Measurements from ENCODE around the gene CCDC51. TPM values are rescaled to one million over a fixed set of nuclear protein-coding genes. Genes with fewer than 3 reads are reported as not detected.

Gene CCDC51
- total and polyA plus RNA-seq, 2 of the 13 experiments (the other 11 are each of a cell fraction or from before 2014, with no cell fraction given), result 18.1 to 29.4 TPM

GRCh38 chr3:48446425-48447193, 6.7 kb upstream of the CCDC51 start, which contains the start of gene ATRIP (continued):
- TF ChIP-seq ZNF18 (CRISPR knock-in tag; IDR thresholded peaks at IDR 0.05; ENCODE audit: insufficient replicate concordance) (no peak), MATR3 (CRISPR knock-in tag; IDR thresholded peaks at IDR 0.05) (no peak), ZNF720 (CRISPR knock-in tag; IDR thresholded peaks at IDR 0.05) (no peak), ESRRA (CRISPR knock-in tag; IDR thresholded peaks at IDR 0.05; ENCODE audit: low read depth) (peak; percentile 69; the same call in 1 of the 2 replicates), ZNF496 (CRISPR knock-in tag; IDR thresholded peaks at IDR 0.05; ENCODE audit: insufficient replicate concordance) (no peak), HES4 (CRISPR knock-in tag; IDR thresholded peaks at IDR 0.05; ENCODE audit: borderline replicate concordance) (peak; percentile 73; the same call in 1 of the 2 replicates), ARID2 (CRISPR knock-in tag; IDR thresholded peaks at IDR 0.05; ENCODE audit: borderline replicate concordance) (no peak), TERF1 (CRISPR knock-in tag; IDR thresholded peaks at IDR 0.05) (no peak), ZNF83 (CRISPR knock-in tag; IDR thresholded peaks at IDR 0.05; ENCODE audit: borderline replicate concordance) (no peak; the same call in 1 of the 2 replicates), ZNF788 (CRISPR knock-in tag; IDR thresholded peaks at IDR 0.05; ENCODE audit: borderline replicate concordance) (peak; percentile 69), ZBTB46 (CRISPR knock-in tag; IDR thresholded peaks at IDR 0.05; ENCODE audit: borderline replicate concordance) (no peak), ZNF468 (CRISPR knock-in tag; IDR thresholded peaks at IDR 0.05) (no peak), PLSCR1 (CRISPR knock-in tag; IDR thresholded peaks at IDR 0.05; ENCODE audit: borderline replicate concordance) (no peak), MEF2D (CRISPR knock-in tag; IDR thresholded peaks at IDR 0.05) (peak; percentile 73), SNAPC2 (CRISPR knock-in tag; IDR thresholded peaks at IDR 0.05) (no peak), E2F1 (CRISPR knock-in tag; IDR thresholded peaks at IDR 0.05) (peak; percentile 92), HNF4G (IDR thresholded peaks at IDR 0.05; ENCODE audit: borderline replicate concordance, low read depth, low read length) (no peak), HNF4G (CRISPR knock-in tag; IDR thresholded peaks at IDR 0.05; ENCODE audit: borderline replicate concordance, low read depth) (peak; percentile 36; the same call in 1 of the 2 replicates), ATF6 (CRISPR knock-in tag; conservative IDR thresholded peaks at IDR 0.05) (no peak), TOPORS (CRISPR knock-in tag; IDR thresholded peaks at IDR 0.05) (no peak)

Data from HepG2 (cell line).